ENCODE measurements around the gene MAGEB4. TPM values are rescaled to one million over a fixed set of nuclear protein-coding genes. Genes with fewer than 3 reads are reported as not detected.

Gene MAGEB4
- total RNA-seq, 4 donors from 2014 or later, result not detected

DNA sequence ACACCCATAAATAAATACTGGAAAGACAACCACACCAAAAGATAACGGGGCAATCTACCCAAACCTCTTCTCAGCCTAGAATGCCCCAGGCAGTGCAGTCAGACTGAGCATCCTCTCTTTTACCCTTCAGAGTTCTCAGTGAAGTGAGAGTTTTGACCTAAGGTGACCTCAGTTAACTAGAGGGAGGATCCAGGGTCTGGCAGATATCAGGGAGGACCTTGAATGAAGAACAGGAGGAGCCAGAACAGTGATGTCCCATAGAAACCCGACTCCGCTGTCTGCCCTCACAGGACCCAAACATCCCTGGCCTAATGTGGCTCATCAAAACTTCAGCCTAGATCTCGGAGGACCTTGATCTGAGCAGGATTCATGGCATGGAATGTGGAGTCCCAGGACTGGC, 11.4 kb upstream of the MAGEB4 start, which contains the start of gene MAGEB3:
Gene MAGEB3 (plus strand): TSS at position 263 of the 400 bp plus-strand sequence. CDS start 5,268 bp downstream, outside the sequence.
- Histone ChIP-seq H3K4me3 (no peak within 1 kb of the TSS), H3K9me3 (no peaks in the 10 kb centered on the region), H3K36me3 (no peaks in the 10 kb centered on the region), H3K27me3 (no peaks in the 10 kb centered on the region), H3K4me1 (no peaks in the 10 kb centered on the region), H3K27ac (no peak within 1 kb of the TSS)
- 60% methylated on average over 4 of the region's 4 CpGs for WGBS
- DNase-seq (ENCODE audit: low spot score in 2 of 2), result no peak
- TF ChIP-seq POLR2AphosphoS5 (IDR thresholded peaks at IDR 0.05), result no peak
- no peak for TF ChIP-seq EP300 (IDR thresholded peaks at IDR 0.05)
- TF ChIP-seq POLR2A (IDR thresholded peaks at IDR 0.05), result no peak
- TF ChIP-seq, protein P1, sequence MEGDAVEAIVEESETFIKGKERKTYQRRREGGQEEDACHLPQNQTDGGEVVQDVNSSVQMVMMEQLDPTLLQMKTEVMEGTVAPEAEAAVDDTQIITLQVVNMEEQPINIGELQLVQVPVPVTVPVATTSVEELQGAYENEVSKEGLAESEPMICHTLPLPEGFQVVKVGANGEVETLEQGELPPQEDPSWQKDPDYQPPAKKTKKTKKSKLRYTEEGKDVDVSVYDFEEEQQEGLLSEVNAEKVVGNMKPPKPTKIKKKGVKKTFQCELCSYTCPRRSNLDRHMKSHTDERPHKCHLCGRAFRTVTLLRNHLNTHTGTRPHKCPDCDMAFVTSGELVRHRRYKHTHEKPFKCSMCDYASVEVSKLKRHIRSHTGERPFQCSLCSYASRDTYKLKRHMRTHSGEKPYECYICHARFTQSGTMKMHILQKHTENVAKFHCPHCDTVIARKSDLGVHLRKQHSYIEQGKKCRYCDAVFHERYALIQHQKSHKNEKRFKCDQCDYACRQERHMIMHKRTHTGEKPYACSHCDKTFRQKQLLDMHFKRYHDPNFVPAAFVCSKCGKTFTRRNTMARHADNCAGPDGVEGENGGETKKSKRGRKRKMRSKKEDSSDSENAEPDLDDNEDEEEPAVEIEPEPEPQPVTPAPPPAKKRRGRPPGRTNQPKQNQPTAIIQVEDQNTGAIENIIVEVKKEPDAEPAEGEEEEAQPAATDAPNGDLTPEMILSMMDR (IDR thresholded peaks at IDR 0.05), result no peak

DNA sequence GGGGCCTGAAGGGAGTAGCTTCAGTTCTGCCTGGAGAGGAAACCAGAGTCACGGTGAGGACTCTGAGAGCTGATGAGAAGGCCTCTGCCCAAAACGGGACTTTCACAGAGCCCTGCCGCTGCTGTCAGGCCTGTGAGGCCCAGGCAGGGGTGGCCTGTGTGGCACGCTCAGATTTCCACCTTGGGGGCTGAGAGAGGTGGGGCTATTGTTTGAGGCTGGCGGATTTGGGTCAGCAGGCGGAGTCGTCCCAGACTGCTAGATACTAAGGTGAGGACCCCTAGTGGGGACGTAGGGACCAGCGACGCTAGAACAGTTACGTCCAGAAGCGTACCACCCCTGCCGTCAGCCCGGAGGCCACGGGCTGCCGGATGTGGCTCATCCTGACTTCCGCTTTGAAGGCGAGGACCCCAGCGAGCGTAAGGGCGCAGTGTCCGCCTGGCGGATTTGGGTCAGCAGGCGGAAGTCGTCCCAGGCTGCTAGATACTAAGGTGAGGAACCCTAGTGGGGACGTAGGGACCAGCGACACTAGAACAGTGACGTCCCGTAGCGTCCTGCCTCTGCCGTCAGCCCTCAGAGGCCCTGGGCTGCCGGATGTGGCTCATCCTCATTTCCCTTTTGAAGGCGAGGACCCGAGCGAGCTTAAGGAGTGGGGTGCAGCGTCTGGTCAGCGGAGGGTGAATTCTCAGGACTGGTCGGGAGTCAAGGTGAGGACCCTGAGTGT, 5.1 kb downstream of the MAGEB4 start, which contains the start of gene MAGEB1:
Gene MAGEB1 (plus strand): TSS at position 378 of the 721 bp plus-strand sequence. CDS start 3,348 bp downstream, outside the sequence.
- WGBS, result 85% methylated on average over 29 of the region's 38 CpGs
- Histone ChIP-seq H3K36me3 (no peaks in the 10 kb centered on the region), H3K4me3 (no peak within 1 kb of the TSS), H3K4me1 (no peaks in the 10 kb centered on the region), H3K27me3 (no peaks in the 10 kb centered on the region), H3K27ac (no peak within 1 kb of the TSS), H3K9me3 (no peaks in the 10 kb centered on the region)
- DNase-seq (ENCODE audit: low spot score in 2 of 2), result no peak
- TF ChIP-seq POLR2A (IDR thresholded peaks at IDR 0.05), result no peak
- TF ChIP-seq POLR2AphosphoS5 (IDR thresholded peaks at IDR 0.05), result no peak
- TF ChIP-seq, protein P1 (IDR thresholded peaks at IDR 0.05), result no peak
- no peak for TF ChIP-seq EP300 (IDR thresholded peaks at IDR 0.05)

DNA sequence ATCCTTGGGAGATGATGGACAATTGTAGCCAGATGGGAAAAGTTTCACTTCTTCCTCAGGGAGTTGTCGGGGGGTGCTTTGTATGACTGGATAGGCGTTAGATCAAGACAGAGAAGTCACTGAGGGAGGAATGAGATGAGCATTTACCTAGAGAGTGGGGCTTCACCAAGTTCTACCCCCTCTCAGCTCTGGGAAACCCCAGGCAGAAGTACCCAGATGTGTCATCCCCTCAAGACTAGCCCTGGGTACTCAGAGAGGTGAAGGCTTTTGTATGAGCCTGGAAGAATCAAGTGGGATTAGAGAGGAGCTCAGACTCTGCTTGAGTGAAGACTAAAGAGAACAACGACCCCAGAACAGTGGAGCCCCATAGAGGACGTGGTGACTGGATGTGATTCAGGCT, 7.1 kb downstream of the MAGEB4 start:
- 65% methylated on average over 4 of the region's 4 CpGs for WGBS
- Histone ChIP-seq H3K4me3 (no peak overlapping the region), H3K4me1 (no peaks in the 10 kb centered on the region), H3K27me3 (no peaks in the 10 kb centered on the region), H3K9me3 (no peaks in the 10 kb centered on the region), H3K36me3 (no peaks in the 10 kb centered on the region), H3K27ac (no peak overlapping the region)
- no peak for DNase-seq (ENCODE audit: low spot score in 2 of 2)
- TF ChIP-seq, protein P1 (IDR thresholded peaks at IDR 0.05), result no peak
- no peak for TF ChIP-seq POLR2A (IDR thresholded peaks at IDR 0.05)

DNA sequence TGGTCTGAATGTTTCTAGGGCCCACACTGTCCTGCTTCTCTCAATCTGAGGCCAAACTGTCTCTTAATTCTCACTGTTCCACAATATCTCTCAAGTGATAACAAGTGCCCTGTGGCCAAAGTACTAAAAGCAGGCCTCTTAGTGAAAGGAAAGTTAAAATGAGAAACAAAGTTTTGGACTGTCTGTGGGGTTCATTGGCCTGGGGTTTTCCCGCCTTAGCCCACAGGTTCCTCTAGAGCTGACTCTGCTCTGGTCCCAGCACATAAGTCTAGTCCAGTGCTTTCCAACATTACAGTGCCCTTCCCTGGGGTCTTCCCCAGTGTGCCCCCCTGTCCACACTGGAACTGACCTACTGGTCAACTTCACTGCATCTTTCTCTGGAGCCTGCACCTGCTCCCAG, 11.5 kb downstream of the MAGEB4 start:
- no peaks in the 10 kb centered on the region for H3K9me3 ChIP-seq
- no peaks in the 10 kb centered on the region for H3K36me3 ChIP-seq
- DNase-seq (ENCODE audit: low spot score in 2 of 2), result no peak
- TF ChIP-seq POLR2AphosphoS5 (IDR thresholded peaks at IDR 0.05) (no peak), POLR2A (IDR thresholded peaks at IDR 0.05) (no peak), EP300 (IDR thresholded peaks at IDR 0.05) (no peak)
- TF ChIP-seq, protein P1 (IDR thresholded peaks at IDR 0.05), result no peak
- H3K4me3 ChIP-seq, result no peak overlapping the region
- H3K27ac ChIP-seq, result no peak overlapping the region
- 69% methylated on average over 1 of the region's 1 CpG for WGBS
- H3K4me1 ChIP-seq, result no peaks in the 10 kb centered on the region
- no peaks in the 10 kb centered on the region for H3K27me3 ChIP-seq

DNA sequence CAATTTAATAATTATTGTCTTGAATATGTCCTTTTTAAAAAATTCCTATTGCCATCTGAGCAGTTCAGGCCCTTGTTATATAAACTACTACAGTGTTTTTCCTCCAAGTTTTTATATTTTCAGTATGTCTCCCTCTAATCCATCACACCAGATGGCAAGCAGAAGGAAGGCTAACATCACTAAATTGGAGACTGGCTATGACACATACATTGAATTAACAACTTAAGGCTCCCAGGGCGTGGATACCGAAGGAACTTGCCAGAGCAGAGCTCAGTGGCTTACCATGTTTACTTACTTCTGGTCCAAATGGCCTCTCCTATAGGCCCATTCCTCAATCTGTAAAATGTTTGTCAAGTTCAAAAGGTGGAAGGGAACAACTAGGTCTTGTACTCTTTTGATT, 18.1 kb downstream of the MAGEB4 start:
- no peaks in the 10 kb centered on the region for H3K9me3 ChIP-seq
- DNase-seq (ENCODE audit: low spot score in 2 of 2), result no peak
- no peak overlapping the region for H3K27ac ChIP-seq
- no peaks in the 10 kb centered on the region for H3K27me3 ChIP-seq
- H3K4me1 ChIP-seq, result no peaks in the 10 kb centered on the region
- no peaks in the 10 kb centered on the region for H3K36me3 ChIP-seq
- WGBS, result 42% methylated on average over 2 of the region's 2 CpGs
- no peak overlapping the region for H3K4me3 ChIP-seq
- TF ChIP-seq, protein P1 (IDR thresholded peaks at IDR 0.05), result no peak
- no peak for TF ChIP-seq POLR2AphosphoS5 (IDR thresholded peaks at IDR 0.05)
- no peak for TF ChIP-seq POLR2A (IDR thresholded peaks at IDR 0.05)
- TF ChIP-seq EP300 (IDR thresholded peaks at IDR 0.05), result no peak

Data from suprapubic skin (tissue), 4 donors.